T follicular helper cell (primary cell): ENCODE results near the gene ANGEL1.
A peak's percentile ranks its signal among the peaks of the same experiment; 100 is the strongest.

Source experiments
- DNase-seq: peaks from one replicate; pipeline ENCODE4 v3.0.0-alpha.2; 2020; ENCODE audit warnings: low read depth
- total RNA-seq, 2 experiments: gene quantifications; one replicate each; lab custom pipeline; 2026; lab: John Stamatoyannopoulos, UW

Gene ANGEL1, protein sequence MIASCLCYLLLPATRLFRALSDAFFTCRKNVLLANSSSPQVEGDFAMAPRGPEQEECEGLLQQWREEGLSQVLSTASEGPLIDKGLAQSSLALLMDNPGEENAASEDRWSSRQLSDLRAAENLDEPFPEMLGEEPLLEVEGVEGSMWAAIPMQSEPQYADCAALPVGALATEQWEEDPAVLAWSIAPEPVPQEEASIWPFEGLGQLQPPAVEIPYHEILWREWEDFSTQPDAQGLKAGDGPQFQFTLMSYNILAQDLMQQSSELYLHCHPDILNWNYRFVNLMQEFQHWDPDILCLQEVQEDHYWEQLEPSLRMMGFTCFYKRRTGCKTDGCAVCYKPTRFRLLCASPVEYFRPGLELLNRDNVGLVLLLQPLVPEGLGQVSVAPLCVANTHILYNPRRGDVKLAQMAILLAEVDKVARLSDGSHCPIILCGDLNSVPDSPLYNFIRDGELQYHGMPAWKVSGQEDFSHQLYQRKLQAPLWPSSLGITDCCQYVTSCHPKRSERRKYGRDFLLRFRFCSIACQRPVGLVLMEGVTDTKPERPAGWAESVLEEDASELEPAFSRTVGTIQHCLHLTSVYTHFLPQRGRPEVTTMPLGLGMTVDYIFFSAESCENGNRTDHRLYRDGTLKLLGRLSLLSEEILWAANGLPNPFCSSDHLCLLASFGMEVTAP
- total RNA-seq: 22.2 to 42.2 reads per million in 2 experiments

DNA sequence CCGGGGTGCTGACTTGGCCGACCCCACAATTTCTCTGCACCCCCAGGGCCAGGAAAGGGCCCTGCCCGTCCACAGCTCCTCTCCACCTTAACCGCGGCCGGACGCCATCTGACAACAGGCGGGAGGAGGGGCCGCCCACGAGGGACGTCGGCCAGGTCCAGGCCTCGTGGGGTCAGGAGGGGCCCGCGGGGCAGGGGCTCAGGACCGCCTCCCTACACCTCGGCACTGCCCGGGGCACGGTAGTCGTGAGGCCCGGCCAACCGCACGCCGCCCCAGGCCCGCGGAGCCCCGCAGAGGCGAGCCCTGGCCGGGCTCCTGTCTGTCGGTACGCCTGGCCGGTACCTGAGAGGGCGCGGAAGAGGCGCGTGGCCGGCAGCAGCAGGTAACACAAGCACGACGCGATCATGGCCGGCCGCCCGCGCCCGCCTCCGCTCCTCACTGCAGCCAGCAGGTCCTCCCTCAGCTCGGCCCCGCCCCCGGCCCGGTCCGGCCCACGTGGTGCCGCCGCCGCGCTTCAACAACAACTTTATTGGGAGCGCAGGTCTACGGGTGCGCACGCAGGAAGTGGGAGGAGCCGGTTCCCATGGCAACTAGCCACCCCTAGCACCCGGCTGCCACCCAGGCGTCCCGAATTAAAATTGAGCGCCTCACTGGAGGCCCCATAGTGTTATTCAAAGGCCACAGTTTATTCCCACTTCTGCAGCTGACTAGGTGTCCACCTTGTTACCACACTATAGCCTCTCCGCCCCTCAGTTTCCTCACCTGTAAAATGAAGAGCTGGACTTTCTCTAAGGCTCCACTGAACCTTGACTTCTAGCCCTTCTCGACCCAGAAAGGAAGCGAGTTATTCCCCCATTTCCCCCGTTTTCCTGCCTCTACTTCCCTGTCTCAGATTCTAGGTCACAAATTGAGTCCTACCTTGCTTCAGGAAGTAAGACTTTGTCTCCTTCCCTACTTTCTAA, at the start of gene ANGEL1:
TSS of gene ANGEL1 (minus strand) at position 461 of the 962 bp plus-strand sequence. CDS start at position 406, 55 bp downstream.
- peak; percentile 95 for DNase-seq

GRCh38 chr14:76861574-76862255, 49.0 kb upstream of the ANGEL1 start:
- no peak for DNase-seq

- no peak for DNase-seq
Observed at GRCh38 chr14:76856769-76857168, 44.1 kb upstream of the ANGEL1 start.

DNA sequence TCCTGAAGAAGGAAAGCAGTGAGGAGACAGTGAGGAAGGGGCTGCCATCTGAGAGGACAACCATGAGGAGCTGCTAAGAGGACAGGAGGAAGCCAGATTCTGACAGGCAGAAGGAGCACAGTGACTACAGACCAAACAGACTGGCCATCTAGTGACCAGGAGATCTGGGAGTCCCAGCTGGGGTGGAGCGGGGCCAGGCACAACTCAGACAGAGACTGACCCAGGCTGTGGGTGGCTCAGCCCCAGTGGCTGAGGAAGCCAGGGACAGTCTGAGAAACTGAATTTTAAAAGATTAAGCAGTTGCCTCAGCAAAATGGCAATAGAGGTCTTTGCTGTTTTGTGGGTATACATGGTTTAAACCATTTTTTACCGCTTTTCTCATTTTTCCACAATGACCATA, 42.4 kb upstream of the ANGEL1 start:
- no peak for DNase-seq

DNA sequence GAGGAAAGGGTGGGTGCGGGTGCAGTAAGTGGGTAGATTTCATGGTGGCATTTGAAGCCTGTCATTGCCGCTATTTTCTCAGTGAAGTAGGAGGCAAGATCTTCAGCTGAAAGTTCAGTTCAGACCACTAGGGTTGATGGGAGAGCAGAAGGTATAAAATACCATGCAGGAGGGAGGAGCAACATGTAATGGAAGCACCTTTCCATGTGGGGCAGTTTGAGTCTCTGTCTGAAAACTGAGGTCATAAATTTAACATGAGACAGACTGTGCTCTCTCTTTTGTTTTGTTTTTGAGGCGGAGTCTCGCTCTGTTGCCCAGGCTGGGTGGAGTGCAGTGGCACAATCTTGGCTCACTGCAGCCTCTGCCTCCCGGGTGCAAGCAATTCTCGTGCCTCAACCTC, 36.2 kb upstream of the ANGEL1 start:
- DNase-seq: no peak

DNA sequence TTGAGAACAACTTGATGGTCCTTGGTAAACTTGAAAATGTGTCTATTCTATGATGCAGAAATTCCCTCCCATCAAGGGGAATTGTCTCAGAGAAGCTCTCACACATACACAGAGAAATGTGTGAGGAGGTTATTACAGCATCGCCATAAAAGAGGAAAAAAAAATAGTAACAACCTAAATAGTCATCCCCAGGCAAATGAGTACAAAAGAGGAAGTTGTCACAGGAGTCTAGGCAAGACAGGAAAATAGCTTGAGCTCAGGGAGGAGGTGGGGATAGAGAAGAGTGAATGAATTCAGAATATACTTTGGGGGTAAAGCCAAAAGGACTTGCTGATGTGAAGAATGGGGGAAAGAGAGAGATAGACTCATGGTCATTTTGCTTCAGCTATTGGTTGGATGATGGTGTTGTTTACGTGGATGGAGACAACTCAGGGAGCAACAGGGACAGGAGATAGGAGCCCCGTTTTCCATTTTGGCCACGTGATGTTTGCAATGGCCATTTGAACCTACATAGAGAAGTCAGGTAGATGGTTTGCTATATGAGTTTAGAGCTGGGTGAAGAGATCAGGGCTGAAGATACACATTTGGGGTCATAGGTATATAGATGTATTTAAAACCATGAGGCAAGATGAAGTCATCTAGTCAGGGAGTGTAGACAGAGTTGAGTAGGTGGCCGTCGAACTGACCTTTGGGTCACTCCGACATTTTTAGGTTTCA, 33.8 kb upstream of the ANGEL1 start:
- no peak for DNase-seq

GRCh38 chr14:76844223-76844622, 31.5 kb upstream of the ANGEL1 start:
- peak; percentile 36 for DNase-seq

DNA sequence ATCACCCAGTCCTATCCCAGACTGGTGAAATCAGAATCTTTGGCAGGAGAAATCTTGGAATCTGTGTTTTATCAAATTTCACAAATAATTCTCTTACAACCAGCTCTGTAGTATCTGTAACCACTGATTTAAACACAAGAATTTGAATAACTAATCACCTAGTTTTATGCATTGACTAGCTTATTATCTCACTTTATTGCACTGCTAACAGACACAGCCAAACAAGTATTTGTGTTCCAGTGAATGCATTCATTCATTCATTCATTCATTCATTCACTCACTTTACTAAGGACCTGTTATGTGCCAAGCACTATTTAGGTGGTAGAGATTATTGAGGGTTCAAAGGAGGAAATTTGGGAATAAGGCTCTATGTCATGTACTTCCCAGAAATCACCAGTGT, 29.7 kb upstream of the ANGEL1 start:
- DNase-seq: no peak

GRCh38 chr14:76837524-76837923, 24.8 kb upstream of the ANGEL1 start:
- DNase-seq: no peak

DNA sequence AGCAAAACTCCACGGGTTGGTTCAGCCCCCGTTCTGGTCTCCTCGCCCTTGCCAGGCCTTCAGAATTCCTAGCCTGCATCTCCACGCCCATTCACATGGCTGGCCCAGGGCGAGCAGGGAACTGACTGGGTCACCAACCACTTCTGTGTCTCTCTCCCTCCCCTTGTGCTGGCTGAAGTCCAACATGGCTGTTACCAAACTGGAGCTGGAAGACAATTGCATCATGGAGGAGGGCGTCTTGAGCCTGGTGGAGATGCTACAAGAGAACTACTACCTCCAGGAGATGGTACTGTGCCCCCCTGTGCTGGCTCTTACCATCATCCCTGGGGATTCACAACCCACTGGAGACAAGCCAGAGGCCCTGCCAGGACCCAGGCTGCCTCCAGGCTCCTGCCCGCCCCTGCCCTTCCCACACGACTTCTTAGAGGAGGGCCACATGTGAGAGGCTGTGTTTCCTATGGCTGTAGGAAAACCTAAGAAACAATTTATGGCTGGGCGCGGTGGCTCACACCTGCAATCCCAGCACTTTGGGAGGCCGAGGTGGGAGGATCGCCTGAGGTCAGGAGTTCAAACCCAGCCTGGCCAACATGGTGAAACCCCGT, 23.4 kb upstream of the ANGEL1 start:
- DNase-seq: no peak

- DNase-seq: no peak
Observed at GRCh38 chr14:76834241-76834661, 21.6 kb upstream of the ANGEL1 start.

GRCh38 chr14:76833011-76833410, 20.3 kb upstream of the ANGEL1 start:
- no peak for DNase-seq

DNA sequence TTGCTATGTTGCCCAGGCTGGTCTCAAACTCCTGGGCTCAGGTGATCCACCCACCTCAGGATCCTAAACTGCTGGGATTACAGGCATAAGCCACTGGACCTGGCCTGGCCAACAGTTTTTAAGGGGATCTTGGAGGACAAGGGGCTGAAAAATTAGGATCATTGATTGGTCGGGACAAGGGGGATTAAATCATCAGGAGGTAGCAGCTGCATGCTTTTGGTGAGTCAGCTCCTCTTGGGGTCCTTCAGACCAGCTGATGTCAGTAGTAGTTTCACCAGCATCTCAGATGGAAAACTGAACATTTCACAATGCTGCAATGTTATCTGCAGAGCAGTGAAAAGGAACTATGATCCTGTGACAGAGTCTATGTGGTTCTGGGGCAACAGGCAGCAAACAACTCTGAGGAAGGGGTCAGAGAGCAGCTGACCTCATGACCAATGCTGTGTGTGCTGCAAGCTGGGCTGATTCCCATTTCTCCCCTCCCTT, 19.9 kb upstream of the ANGEL1 start:
- no peak for DNase-seq

DNA sequence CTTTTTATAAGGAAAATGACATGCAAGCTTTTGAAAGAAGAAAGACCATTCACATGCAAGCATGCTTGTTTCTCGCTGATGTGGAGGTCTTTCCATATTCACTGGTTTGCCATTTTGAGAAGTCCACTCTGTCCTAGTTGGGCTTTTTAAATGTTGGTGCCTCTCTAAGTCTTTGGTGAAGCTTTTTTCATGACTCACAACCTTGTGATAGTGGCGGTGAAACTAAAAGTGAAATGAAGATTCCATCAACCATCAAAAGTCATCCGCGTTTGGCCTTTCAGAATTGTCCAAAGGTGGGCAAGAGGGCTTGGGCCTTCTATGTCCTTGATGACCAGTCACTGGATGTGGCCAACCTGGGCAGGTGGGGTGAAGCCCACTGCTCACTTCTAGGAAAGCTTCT, 17.9 kb upstream of the ANGEL1 start:
- DNase-seq: no peak

GRCh38 chr14:76829650-76830421, 17.2 kb upstream of the ANGEL1 start:
- no peak for DNase-seq

DNA sequence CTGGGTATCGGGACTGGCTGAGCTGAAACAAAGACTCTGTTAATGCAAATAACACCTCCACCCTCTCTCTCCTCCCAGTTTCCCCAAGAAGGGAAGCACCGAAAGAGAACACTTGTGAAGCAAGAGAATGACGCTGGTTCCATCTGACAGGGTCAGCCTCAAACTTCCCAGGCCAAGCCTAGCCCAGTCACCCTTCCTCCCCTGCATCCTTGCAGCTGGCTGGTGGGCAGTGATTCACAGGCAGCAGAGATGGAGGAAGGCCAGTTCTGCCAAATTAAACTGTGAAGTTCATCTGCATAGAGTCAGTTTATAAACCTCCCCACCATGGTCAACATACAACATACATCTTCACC, 16.3 kb upstream of the ANGEL1 start:
- no peak for DNase-seq

GRCh38 chr14:76828339-76829012, 15.8 kb upstream of the ANGEL1 start:
- DNase-seq: no peak

GRCh38 chr14:76827696-76828296, 15.1 kb upstream of the ANGEL1 start:
- DNase-seq: no peak

DNA sequence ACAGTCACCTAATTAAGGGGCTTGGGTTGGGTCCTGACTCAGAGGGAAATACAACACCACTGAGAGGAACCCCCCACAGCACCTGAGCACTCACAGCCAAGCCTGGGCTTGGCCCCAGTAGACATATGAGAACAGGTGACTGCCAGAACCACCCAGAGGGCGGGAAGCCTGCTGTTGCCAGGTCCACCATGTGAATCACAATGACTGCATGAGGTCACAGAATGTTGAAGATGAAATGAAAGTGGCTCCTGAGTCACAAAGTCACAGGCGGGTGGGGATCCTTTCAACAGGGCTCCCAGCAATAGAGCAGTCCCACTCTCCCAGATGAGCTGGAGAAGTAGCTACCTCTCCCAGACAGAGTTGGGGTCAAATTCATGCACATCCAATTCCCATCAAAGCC, 13.4 kb upstream of the ANGEL1 start, which contains the start of gene LRRC74A:
TSS of gene LRRC74A (plus strand) at position 287 of the 400 bp plus-strand sequence. CDS start 290 bp downstream, outside the sequence.
- no peak for DNase-seq
